IPS-NIHi7 (cell line): ENCODE data around the gene CYB561D2.
A peak's percentile ranks its signal among the peaks of the same experiment; 100 is the strongest.
"Not testable (repeated sequence)": the region's sequence is repeated elsewhere in the genome, so short reads cannot be mapped to it uniquely, and the experiment has no call there.

Experiments
- DNase-seq: peaks from one replicate; pipeline ENCODE4 v3.0.0; 2012; ENCODE audit warnings: mixed read lengths; ENCODE audit errors: extremely low spot score

The CYB561D2 gene

GRCh38 chr3:50350527-50351322 lies at the start of gene CYB561D2, which contains the start of gene NPRL2:
Gene CYB561D2 (plus strand): TSS chr3:50350862. CDS start chr3:50351434, 572 bp downstream.
Gene NPRL2 (minus strand): TSS chr3:50350775. CDS start chr3:50350652, 123 bp downstream.
- peak; percentile 93 for DNase-seq

DNA sequence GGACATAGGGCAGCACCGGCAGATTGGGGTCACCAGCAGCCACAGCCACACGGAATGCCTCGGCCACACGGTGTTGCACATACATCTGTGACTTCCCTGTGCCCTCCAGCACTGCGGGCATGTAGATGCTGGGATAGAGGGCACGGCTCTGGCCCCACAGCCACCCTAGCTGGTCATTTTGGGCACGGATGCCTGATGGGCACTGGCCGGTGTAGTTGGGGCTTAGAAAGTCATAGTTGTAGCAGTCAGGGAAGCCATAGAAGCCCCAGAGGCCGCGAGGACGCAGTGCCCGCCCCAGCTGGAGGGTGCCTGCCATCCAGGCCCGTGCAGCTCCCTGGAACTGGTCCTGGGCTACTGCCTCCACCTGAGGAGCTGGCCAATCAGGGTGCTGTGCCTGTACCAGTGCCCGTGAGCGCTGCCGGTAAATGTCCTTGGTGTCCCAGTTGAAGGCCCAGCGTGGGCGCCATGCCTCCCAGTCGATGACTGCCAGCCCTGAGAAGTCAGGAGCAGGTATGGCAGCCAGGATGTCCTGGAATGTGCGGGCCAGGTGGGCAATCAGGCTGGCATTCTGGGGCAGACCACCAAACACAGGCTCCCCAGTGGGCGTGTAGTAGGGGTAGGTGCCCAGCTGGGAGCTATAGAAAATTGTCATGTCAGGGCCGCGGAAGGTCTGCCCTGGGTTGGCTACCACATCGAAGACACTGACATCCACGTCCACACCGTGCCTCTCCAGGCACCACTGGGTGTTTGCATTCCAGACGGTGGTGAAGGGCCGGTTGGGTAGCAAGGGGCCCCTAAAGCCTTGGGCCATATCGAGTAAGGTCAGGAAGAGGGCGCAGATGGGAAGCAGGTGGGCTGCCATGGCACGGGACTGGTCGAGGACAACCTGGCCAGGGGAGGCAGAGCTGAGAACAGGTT lies 48.3 kb upstream of the CYB561D2 start:
- no peak for DNase-seq

- DNase-seq = peak; percentile 89
Measured at GRCh38 chr3:50303013-50303815, 47.4 kb upstream of the CYB561D2 start, which contains the start of gene HYAL1. Gene HYAL1 (minus strand): TSS chr3:50303574. CDS start chr3:50302956, 618 bp downstream.

- no peak for DNase-seq
Measured at GRCh38 chr3:50304601-50305000, 46.1 kb upstream of the CYB561D2 start.

DNA sequence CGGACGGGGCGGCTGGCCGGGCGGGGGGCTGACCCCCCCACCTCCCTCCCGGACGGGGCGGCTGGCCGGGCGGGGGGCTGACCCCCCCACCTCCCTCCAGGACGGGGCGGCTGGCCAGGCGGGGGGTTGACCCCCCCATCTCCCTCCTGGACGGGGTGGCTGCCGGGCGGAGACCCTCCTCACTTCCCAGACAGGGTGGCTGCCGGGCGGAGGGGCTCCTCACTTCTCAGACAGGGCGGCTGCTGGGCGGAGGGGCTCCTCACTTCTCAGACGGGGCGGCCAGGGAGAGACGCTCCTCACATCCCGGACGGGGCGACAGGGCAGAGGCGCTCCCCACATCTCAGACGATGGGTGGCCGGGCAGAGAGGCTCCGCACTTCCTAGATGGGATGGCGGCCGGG lies 38.6 kb upstream of the CYB561D2 start:
- DNase-seq = not testable (repeated sequence)

DNA sequence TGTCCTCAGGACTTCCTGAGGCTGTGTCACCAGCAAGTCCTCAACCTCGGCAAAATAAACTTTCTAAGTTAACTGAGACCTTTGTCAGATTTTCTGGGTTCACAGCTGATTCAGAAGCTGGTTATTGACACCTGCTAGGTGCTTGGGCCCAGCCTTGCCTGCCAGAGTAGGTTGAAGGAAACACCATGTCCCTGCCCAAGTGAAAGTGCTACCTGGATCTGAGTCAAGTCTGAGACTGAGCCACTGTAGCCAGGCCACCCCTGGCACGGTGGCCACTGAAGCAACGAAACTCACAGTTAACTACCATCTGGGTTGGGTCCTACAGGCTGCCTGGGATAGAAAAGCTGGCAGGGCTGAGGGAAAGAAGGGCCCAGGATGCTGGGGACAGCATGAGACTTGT lies 36.3 kb upstream of the CYB561D2 start:
- DNase-seq = no peak

GRCh38 chr3:50314816-50315215 lies 35.8 kb upstream of the CYB561D2 start:
- no peak for DNase-seq

DNA sequence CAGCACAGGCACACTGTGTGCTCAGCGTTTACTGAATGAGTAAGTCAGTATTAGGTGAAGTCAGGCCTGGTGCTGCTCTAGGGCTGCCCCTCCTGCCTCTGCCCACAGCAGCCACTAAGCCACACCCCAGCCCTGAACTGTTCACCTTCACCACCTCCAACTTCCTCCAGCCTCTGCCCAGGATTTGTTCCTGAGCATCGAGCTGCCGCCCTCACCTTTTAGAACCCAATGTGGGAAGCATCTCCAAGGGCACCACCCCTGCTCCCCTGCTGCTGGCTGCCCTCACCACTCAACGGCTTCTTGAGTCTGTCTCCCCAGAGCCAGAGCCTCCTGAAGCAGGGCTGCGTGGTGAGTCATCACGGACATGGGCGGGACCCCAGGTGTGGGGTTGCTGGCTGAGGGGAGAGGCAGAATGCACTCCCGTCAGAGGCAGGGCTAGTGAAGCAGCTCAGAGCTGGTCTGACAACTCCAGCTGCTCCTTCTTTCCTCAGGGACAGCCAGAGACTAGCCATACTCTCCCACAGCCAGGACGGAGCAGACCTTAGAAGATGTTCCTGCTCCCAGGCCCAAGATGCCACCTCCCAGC lies 33.9 kb upstream of the CYB561D2 start:
- DNase-seq = no peak

DNA sequence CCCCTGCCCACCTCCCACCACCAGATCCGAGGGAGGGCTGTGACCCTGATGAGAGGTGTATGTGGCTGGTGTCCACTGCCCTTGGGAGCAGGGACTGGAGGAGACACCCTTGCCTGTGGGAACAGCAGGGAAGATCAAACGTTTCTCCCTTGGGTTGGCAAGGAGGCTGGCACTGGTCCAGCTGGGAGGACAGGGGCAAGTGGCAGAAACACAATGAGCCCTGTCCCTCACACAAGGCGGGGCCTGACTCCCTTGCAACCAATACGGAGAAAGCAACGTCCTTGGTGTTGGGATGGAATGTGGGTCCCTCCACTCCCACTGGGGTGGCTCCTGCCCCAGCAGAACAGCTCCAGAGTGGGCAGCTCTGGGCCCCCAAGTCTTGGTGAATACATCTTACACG lies 33.4 kb upstream of the CYB561D2 start:
- DNase-seq = no peak

- DNase-seq = no peak
Measured at GRCh38 chr3:50318163-50318562, 32.5 kb upstream of the CYB561D2 start.

GRCh38 chr3:50318615-50319014 lies 32.0 kb upstream of the CYB561D2 start:
- no peak for DNase-seq

- DNase-seq = no peak
Measured at GRCh38 chr3:50319181-50319893, 31.3 kb upstream of the CYB561D2 start.

DNA sequence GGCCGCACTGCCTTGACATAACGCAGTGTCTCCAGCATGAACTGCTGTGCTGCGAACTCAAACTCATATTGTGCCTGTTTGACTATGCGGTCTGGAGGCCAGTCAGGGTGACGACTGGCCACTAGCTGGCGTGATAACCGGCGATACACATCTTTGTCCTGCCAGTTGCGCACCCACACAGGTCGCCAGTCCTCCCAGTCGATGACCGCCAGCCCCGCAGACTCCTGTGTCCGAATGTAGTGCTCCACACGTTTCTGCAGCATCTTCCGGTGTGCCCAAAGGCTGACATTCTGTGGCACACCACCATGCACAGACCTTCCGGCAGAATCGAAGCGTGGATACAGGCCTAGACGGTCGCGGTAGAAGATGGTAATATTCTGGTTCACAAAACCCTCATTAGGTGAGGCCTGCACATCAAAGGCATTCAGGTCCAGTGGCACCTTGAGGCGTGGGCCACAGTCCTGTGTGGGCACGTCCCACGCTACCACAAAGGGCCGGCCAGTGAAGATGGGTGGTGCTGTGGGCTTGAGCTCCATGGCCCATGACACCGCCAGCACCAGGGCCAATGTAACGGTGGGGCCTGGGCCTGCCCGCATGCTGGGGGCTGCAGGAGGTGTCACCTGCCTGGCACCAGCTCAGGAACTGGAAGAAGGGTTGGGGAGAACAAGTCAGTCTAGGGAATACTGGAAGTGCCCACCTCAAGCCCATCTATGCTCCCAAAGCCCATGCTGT lies 30.6 kb upstream of the CYB561D2 start:
- no peak for DNase-seq

DNA sequence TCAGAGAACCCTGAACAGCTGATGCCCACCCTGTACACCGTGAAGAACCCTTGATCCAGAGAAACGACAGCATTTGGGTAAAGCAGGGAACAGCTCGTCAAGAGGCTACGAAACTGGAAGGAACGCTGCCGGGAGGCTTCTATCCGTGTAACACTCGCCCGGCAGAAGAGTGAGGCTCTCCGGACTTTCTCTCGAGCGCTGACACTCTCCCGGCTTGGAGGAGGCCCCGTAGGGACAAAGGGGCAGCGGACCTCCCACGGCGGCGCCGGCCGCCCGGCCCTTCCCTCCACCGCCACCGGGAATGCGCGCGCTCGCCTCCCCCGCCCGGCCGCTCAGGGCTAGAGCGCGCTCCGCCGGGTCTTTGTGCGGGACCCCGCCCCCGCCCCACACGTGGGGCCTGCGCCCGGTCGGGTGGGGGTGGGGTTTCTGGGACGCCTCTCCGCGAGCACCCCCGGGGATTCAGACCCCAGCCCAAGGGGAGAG lies 29.8 kb upstream of the CYB561D2 start:
- peak; percentile 85 for DNase-seq

DNA sequence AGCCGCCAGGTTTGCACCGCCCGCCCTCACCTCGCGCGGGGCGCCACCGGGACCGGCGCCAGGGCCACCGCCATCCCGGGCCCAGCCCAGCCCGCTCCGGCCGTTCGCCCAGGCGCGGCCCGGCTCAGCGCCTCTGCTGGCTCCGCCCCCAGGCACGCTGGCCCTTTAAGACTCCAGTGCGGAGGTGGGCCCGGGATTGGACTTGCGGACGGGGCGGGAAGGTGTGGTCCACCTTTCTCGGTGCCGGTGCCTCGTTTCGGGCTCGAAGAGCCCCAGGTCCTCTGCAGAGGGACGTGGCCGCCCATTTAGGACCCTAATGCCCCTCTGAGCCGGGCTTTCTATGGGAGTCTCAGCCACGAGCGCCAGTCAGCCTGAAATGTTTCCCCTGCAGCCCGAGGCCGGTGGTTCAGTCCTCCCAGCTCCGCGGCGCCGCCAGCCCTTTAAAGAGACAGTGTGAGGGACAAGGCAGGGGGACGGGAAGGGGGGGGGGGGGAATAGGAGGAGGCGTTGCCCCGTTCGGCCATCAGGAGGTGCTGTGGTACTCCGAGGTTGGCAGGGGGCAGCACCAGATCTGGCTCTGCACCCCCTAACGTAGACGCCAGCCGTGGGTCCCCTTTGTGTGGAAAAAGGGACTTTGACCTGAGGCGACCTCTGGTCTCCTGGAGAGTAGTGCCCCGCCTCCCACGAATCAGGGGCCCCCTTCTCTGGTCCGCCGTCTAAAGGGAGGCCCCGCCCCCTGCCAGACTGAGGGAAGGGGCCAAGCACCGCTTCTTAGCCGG lies 29.1 kb upstream of the CYB561D2 start:
- DNase-seq = peak; percentile 87

DNA sequence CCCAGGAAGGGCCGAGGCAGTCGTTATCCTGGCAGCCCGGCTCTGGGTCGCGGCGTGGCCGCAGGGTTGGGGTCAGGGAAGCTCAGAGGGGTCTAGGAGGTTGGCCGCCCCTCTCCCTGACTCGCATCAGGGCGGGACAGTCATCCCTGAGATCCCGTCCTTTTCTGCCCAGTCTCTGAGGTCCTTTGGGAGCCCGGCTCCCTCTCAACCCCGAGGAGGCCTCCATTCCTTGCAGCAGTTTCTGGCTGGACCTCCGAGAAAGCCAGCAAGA lies 28.6 kb upstream of the CYB561D2 start:
- DNase-seq = no peak

DNA sequence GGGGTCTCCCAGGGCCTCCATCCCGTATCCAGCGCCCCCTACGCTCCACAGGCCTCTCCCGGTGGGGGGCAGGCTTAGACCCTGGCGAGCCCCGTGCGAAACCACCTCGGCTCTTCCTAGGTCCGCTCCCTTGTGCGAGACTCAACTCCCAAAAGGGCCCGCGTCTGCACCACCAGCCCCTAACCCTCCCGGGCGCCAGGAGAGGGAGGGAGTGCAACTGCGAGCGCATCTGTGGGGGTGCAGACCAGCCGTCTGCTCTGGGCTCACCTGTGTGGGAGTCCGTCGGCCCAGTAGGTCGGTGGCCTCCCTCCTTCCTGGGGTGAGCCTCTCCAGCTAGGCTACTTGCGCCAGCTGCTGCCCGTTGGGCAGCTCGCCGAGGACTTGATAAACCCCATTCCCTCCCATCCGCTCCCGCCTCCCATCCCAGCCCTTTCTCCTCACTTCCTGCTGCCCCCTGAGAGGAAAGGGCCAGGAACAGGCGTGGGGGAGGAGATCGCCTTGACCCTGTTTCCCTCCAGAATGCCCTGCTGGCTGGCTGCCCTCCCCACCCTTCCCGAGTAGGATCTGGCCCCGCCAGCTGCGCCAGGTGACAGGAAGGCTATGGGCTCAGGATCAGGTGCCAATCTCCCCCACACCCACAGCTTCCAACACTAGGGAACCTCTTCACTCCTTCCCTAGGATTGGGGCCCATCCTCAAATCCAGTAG lies 28.1 kb upstream of the CYB561D2 start, which contains the start of gene HYAL2:
HYAL2 (minus strand) TSS at position 360 of the 706 bp plus-strand sequence. CDS start 2,256 bp downstream, outside the sequence.
- no peak for DNase-seq

GRCh38 chr3:50323092-50323600 lies 27.5 kb upstream of the CYB561D2 start:
- no peak for DNase-seq
